DND-41 (cell line): ENCODE results near the gene FEM1C.
A peak's percentile ranks its signal among the peaks of the same experiment; 100 is the strongest.

ENCODE experiments used
- EZH2 ChIP-seq: IDR thresholded peaks from 3 replicates; pipeline ENCODE4 v1.6.1; 2012; ENCODE audit warnings: borderline replicate concordance, low read depth, mild to moderate bottlenecking, moderate library complexity, low read length, inconsistent platforms; ENCODE audit not compliant: severe bottlenecking
- TF ChIP-seq, protein P1 (sequence below): IDR thresholded peaks from 2 replicates; pipeline ENCODE4 v1.5.1; 2012; ENCODE audit warnings: borderline replicate concordance, low read length, moderate library complexity, mild to moderate bottlenecking; ENCODE audit not compliant: poor library complexity, severe bottlenecking; ENCODE audit errors: extremely low read depth

- TF ChIP-seq, protein P1, sequence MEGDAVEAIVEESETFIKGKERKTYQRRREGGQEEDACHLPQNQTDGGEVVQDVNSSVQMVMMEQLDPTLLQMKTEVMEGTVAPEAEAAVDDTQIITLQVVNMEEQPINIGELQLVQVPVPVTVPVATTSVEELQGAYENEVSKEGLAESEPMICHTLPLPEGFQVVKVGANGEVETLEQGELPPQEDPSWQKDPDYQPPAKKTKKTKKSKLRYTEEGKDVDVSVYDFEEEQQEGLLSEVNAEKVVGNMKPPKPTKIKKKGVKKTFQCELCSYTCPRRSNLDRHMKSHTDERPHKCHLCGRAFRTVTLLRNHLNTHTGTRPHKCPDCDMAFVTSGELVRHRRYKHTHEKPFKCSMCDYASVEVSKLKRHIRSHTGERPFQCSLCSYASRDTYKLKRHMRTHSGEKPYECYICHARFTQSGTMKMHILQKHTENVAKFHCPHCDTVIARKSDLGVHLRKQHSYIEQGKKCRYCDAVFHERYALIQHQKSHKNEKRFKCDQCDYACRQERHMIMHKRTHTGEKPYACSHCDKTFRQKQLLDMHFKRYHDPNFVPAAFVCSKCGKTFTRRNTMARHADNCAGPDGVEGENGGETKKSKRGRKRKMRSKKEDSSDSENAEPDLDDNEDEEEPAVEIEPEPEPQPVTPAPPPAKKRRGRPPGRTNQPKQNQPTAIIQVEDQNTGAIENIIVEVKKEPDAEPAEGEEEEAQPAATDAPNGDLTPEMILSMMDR, result peak; percentile 67
- no peak for TF ChIP-seq EZH2
These were observed 42.1 kb upstream of the FEM1C start for GRCh38 chr5:115586525-115587146.
